Measurements from ENCODE around the gene SCAF8. TPM values are rescaled to one million over a fixed set of nuclear protein-coding genes. Genes with fewer than 3 reads are reported as not detected.
A peak's percentile ranks its signal among the peaks of the same experiment; 100 is the strongest.
"Not testable (repeated sequence)": the region's sequence is repeated elsewhere in the genome, so short reads cannot be mapped to it uniquely, and the experiment has no call there.

Gene SCAF8
- total and polyA plus RNA-seq, 2 donors (not counting 1 experiment from before 2014, with no cell fraction given): 25.7 to 75.2 TPM

GRCh38 chr6:154742891-154743290, 9.7 kb downstream of the SCAF8 start:
- CTCF ChIA-PET: interaction anchor here (0.8 kb wide), 1 partner anchor 67 kb away, joined by 3 read pairs; no protein-coding TSS in a partner anchor
- peak overlapping the region; percentile 15 for H3K4me3 Mint-ChIP-seq
- H3K27ac Mint-ChIP-seq: no peak overlapping the region

GRCh38 chr6:154744029-154744745, 11.0 kb downstream of the SCAF8 start:
- POLR2A ChIA-PET; ATAC-seq (ENCODE audit: low read depth); H3K27me3 Mint-ChIP-seq; H3K9me3 ChIP-seq (ENCODE audit: control extremely low read depth in 1 of 3, control insufficient read depth in 2 of 3, insufficient read depth in 1 of 3, low read length in 2 of 3); H3K4me3 Mint-ChIP-seq; H3K9me3 Mint-ChIP-seq (ENCODE audit: insufficient read depth); H2AFZ ChIP-seq (ENCODE audit: insufficient read depth, low read depth, low read length, poor library complexity, severe bottlenecking); DNase-seq; H3K9ac ChIP-seq (ENCODE audit: low read length); H3K27ac Mint-ChIP-seq; intact Hi-C loops (cut with micrococcal nuclease); H3K36me3 ChIP-seq (replicated peaks in 1 of 2; ENCODE audit: control extremely low read depth in 1 of 2, control insufficient read depth in 1 of 2, extremely low read depth in 1 of 2, insufficient read depth in 2 of 2, low read length in 1 of 2); CTCF ChIA-PET; H3K27me3 ChIP-seq (replicated peaks in 1 of 4; ENCODE audit: control extremely low read depth in 1 of 4, control insufficient read depth in 3 of 4, insufficient read depth in 4 of 4, low read length in 3 of 4): not testable (repeated sequence)
- Histone ChIP-seq H4K20me1 (ENCODE audit: control insufficient read depth, insufficient read depth, low read length, poor library complexity, severe bottlenecking) (peaks cover 79% of the 10 kb centered on the region), H3K4me2 (replicated peaks; ENCODE audit: low read depth, low read length, poor library complexity, severe bottlenecking) (peak overlapping the region; percentile 5), H3K27ac (ENCODE audit: low read length in 2 of 2) (peak overlapping the region in 1 of 2 donors; percentile 1), H3K4me1 (ENCODE audit: control insufficient read depth in 2 of 2, insufficient read depth in 2 of 2, low read length in 2 of 2) (peaks cover 9 to 45% of the 10 kb centered on the region in 2 donors), H3K4me3 (ENCODE audit: control extremely low read depth in 1 of 5, extremely low read depth in 1 of 5, insufficient read depth in 1 of 5, low read depth in 2 of 5, low read length in 4 of 5) (peak overlapping the region in 1 of 5 experiments; percentile 11), H3K79me2 (ENCODE audit: control insufficient read depth, insufficient read depth, low read length) (peaks cover 99% of the 10 kb centered on the region)
- peaks cover 69% of the 10 kb centered on the region for H3K4me1 Mint-ChIP-seq
- 42% methylated on average over 4 of the region's 7 CpGs for WGBS (ENCODE audit: insufficient coverage)

More at GRCh38 chr6:154742891-154743290, 9.7 kb downstream of the SCAF8 start:
- Histone ChIP-seq H3K79me2 (ENCODE audit: control insufficient read depth, insufficient read depth, low read length) (peaks cover 99% of the 10 kb centered on the region), H3K27ac (ENCODE audit: low read length in 2 of 2) (no peak overlapping the region), H3K4me3 (ENCODE audit: control extremely low read depth in 1 of 5, extremely low read depth in 1 of 5, insufficient read depth in 1 of 5, low read depth in 2 of 5, low read length in 4 of 5) (no peak overlapping the region), H3K9me3 (ENCODE audit: control extremely low read depth in 1 of 3, control insufficient read depth in 2 of 3, insufficient read depth in 1 of 3, low read length in 2 of 3) (peaks cover 0 to 6% (median 2%) of the 10 kb centered on the region in 3 donors), H3K4me1 (ENCODE audit: control insufficient read depth in 2 of 2, insufficient read depth in 2 of 2, low read length in 2 of 2) (peaks cover 16 to 54% of the 10 kb centered on the region in 2 donors), H3K36me3 (replicated peaks in 1 of 2; ENCODE audit: control extremely low read depth in 1 of 2, control insufficient read depth in 1 of 2, extremely low read depth in 1 of 2, insufficient read depth in 2 of 2, low read length in 1 of 2) (peaks cover 1 to 4% of the 10 kb centered on the region in 2 experiments), H3K4me2 (replicated peaks; ENCODE audit: low read depth, low read length, poor library complexity, severe bottlenecking) (no peak overlapping the region), H4K20me1 (ENCODE audit: control insufficient read depth, insufficient read depth, low read length, poor library complexity, severe bottlenecking) (peaks cover 81% of the 10 kb centered on the region), H3K9ac (ENCODE audit: low read length) (no peak overlapping the region), H3K27me3 (replicated peaks in 1 of 4; ENCODE audit: control extremely low read depth in 1 of 4, control insufficient read depth in 3 of 4, insufficient read depth in 4 of 4, low read length in 3 of 4) (no peaks in the 10 kb centered on the region), H2AFZ (ENCODE audit: insufficient read depth, low read depth, low read length, poor library complexity, severe bottlenecking) (no peak overlapping the region)
- TF ChIP-seq CTCF (IDR thresholded peaks at IDR 0.05) (no peak), EZH2 (IDR thresholded peaks at IDR 0.05; ENCODE audit: borderline replicate concordance, insufficient read depth, low read depth, low read length, poor library complexity, severe bottlenecking) (no peak)
- Mint-ChIP-seq H3K9me3 (ENCODE audit: insufficient read depth) (no peaks in the 10 kb centered on the region), H3K27me3 (no peaks in the 10 kb centered on the region), H3K4me1 (peaks cover 75% of the 10 kb centered on the region)
- POLR2A ChIA-PET: no interaction called here
- no peak for ATAC-seq (ENCODE audit: low read depth)
- WGBS (ENCODE audit: insufficient coverage): 80% methylated on average over 1 of the region's 4 CpGs
- no peak for DNase-seq
- intact Hi-C loops (cut with micrococcal nuclease): no loop called here
